Common myeloid progenitor, CD34-positive (primary cell): Measurements from ENCODE around the gene PTMS.
A peak's percentile ranks its signal among the peaks of the same experiment; 100 is the strongest.

Source experiments
- CTCF ChIA-PET: fragments of 350-600 bp; sonication (Branson Sonifier 250); formaldehyde crosslinking; loops from one replicate; lab custom pipeline; 2021; ENCODE audit warnings: antibody characterized with exemption; lab: Charles Lee
- POLR2A ChIA-PET: fragments of 350-600 bp; sonication (Branson Sonifier 250); formaldehyde crosslinking; loops from one replicate; lab custom pipeline; 2021; ENCODE audit warnings: antibody characterized with exemption; lab: Charles Lee
- DNase-seq, 3 donors: peaks; one replicate each; pipeline versions ENCODE4 v3.0.0 to v3.0.0-alpha.2; 2013
- H3K27ac ChIP-seq, 2 experiments: 1 replicate in 1 of 2; 2 replicates in 1 of 2; pipeline ENCODE4 v1.7.0; 2013; ENCODE audit warnings: inconsistent platforms in 2 of 2, low read length in 2 of 2, mild to moderate bottlenecking in 2 of 2, low read depth in 1 of 2, moderate library complexity in 1 of 2; ENCODE audit not compliant: severe bottlenecking in 2 of 2, insufficient read depth in 1 of 2, poor library complexity in 1 of 2
- H3K27me3 ChIP-seq, 5 experiments: replicated peaks in 2 of 5; 1 replicate in 3 of 5; 2 replicates in 2 of 5; pipeline versions ENCODE4 v1.6.1 to v1.7.0; 2013; ENCODE audit warnings: low read length in 4 of 5, mild to moderate bottlenecking in 2 of 5, moderate library complexity in 2 of 5, inconsistent platforms in 1 of 5; ENCODE audit not compliant: insufficient read depth in 5 of 5, control insufficient read depth in 4 of 5
- H3K36me3 ChIP-seq, 4 experiments: 1 replicate in 2 of 4; 2 replicates in 2 of 4; pipeline versions ENCODE4 v1.6.1 to v1.7.0; 2013; ENCODE audit warnings: low read length in 3 of 4, control low read depth in 1 of 4, mild to moderate bottlenecking in 1 of 4; ENCODE audit not compliant: control insufficient read depth in 4 of 4, insufficient read depth in 4 of 4
- H3K4me1 ChIP-seq, 4 experiments: 1 replicate in 3 of 4; 2 replicates in 1 of 4; pipeline versions ENCODE4 v1.6.1 to v1.7.1; 2013; ENCODE audit warnings: low read length in 3 of 4, mild to moderate bottlenecking in 3 of 4, control low read depth in 1 of 4, inconsistent platforms in 1 of 4, moderate library complexity in 1 of 4; ENCODE audit not compliant: control insufficient read depth in 4 of 4, insufficient read depth in 4 of 4; ENCODE audit errors: control extremely low read depth in 1 of 4
- H3K4me3 ChIP-seq, 7 experiments: 1 replicate in 4 of 7; 2 replicates in 3 of 7; pipeline versions ENCODE4 v1.5.1 to v1.7.0; 2013; ENCODE audit warnings: mild to moderate bottlenecking in 7 of 7, low read length in 6 of 7, moderate library complexity in 6 of 7, inconsistent platforms in 2 of 7, low read depth in 2 of 7, control low read depth in 1 of 7; ENCODE audit not compliant: insufficient read depth in 4 of 7, control insufficient read depth in 1 of 7; ENCODE audit errors: extremely low read depth in 1 of 7
- H3K9me3 ChIP-seq, 5 experiments: 1 replicate in 4 of 5; 2 replicates in 1 of 5; pipeline versions ENCODE4 v1.6.1 to v1.7.1; 2013; ENCODE audit warnings: low read length in 4 of 5, mild to moderate bottlenecking in 2 of 5, inconsistent platforms in 1 of 5, low read depth in 1 of 5, moderate library complexity in 1 of 5; ENCODE audit not compliant: control insufficient read depth in 4 of 5, insufficient read depth in 2 of 5; ENCODE audit errors: control extremely low read depth in 1 of 5
- WGBS: methylation state at CpG from one replicate; pipeline ENCODE4 v1.1.5; 2013; ENCODE audit not compliant: insufficient coverage; 5-methylcytosine and 5-hydroxymethylcytosine counted together

The PTMS gene

GRCh38 chr12:6769666-6770065 lies 3.5 kb downstream of the PTMS start:
- POLR2A ChIA-PET = interaction anchor here (0.9 kb wide), 1 partner anchor 14 kb away, joined by 4 read pairs; no protein-coding TSS in a partner anchor
- H3K27me3 ChIP-seq = peaks cover 0 to 19% (median 0%) of the 10 kb centered on the region in 5 experiments
- peaks cover 7 to 84% (median 62%) of the 10 kb centered on the region in 4 experiments for H3K4me1 ChIP-seq
- H3K36me3 ChIP-seq = peaks cover 0 to 12% (median 2%) of the 10 kb centered on the region in 4 experiments
- CTCF ChIA-PET = interaction anchor here (0.9 to 15.2 kb wide), 6 partner anchors 9 to 64 kb away, joined by 3 to 237 read pairs (median 4); partner anchors contain the start of gene MLF2
- no peak for DNase-seq
- no peak overlapping the region for H3K4me3 ChIP-seq
- H3K27ac ChIP-seq = no peak overlapping the region
- H3K9me3 ChIP-seq = no peaks in the 10 kb centered on the region
- WGBS = 10% methylated on average over 2 of the region's 4 CpGs

- DNase-seq = no peak
- WGBS = no CpG with 5 or more reads among the region's 12 CpGs
- ChIA-PET POLR2A (no interaction called here), CTCF (interaction anchor here (0.9 to 15.2 kb wide), 9 partner anchors 8 to 64 kb away, joined by 3 to 237 read pairs (median 4); partner anchors contain the start of gene MLF2)
- Histone ChIP-seq H3K36me3 (peaks cover 0 to 16% (median 2%) of the 10 kb centered on the region in 4 experiments), H3K9me3 (no peaks in the 10 kb centered on the region), H3K27me3 (peaks cover 0 to 20% (median 0%) of the 10 kb centered on the region in 5 experiments), H3K27ac (no peak overlapping the region), H3K4me1 (peaks cover 4 to 84% (median 62%) of the 10 kb centered on the region in 4 experiments), H3K4me3 (no peak overlapping the region)
Measured at GRCh38 chr12:6770094-6770493, 3.9 kb downstream of the PTMS start.

GRCh38 chr12:6770600-6770999 lies 4.4 kb downstream of the PTMS start:
- no peaks in the 10 kb centered on the region for H3K9me3 ChIP-seq
- ChIA-PET POLR2A (no interaction called here), CTCF (interaction anchor here (0.9 to 15.2 kb wide), 13 partner anchors 8 to 150 kb away, joined by 3 to 237 read pairs (median 4); partner anchors contain the start of genes MLF2 and P3H3)
- peaks cover 0 to 17% (median 0%) of the 10 kb centered on the region in 5 experiments for H3K27me3 ChIP-seq
- H3K27ac ChIP-seq = no peak overlapping the region
- H3K36me3 ChIP-seq = peaks cover 0 to 21% (median 5%) of the 10 kb centered on the region in 4 experiments
- H3K4me1 ChIP-seq = peaks cover 0 to 80% (median 57%) of the 10 kb centered on the region in 4 experiments
- WGBS = 98% methylated on average over 6 of the region's 10 CpGs
- DNase-seq = no peak
- no peak overlapping the region for H3K4me3 ChIP-seq

- H3K9me3 ChIP-seq = no peaks in the 10 kb centered on the region
- 70% methylated on average over 3 of the region's 4 CpGs for WGBS
- POLR2A ChIA-PET = interaction anchor here (1.5 kb wide), 1 partner anchor 21 kb away, joined by 5 read pairs; no protein-coding TSS in a partner anchor
- no peak overlapping the region for H3K27ac ChIP-seq
- peaks cover 0 to 22% (median 5%) of the 10 kb centered on the region in 4 experiments for H3K36me3 ChIP-seq
- CTCF ChIA-PET = interaction anchor here (0.8 to 15.2 kb wide), 16 partner anchors 7 to 150 kb away, joined by 3 to 237 read pairs (median 4); partner anchors contain the start of genes MLF2 and P3H3
- H3K4me3 ChIP-seq = peak overlapping the region in 1 of 7 experiments; percentile 8
- peaks cover 0 to 16% (median 0%) of the 10 kb centered on the region in 5 experiments for H3K27me3 ChIP-seq
- DNase-seq = peak in 2 of 3 donors; percentile 42 to 54
- peaks cover 0 to 78% (median 53%) of the 10 kb centered on the region in 4 experiments for H3K4me1 ChIP-seq
Measured at GRCh38 chr12:6771091-6771495, 4.9 kb downstream of the PTMS start.

- H3K36me3 ChIP-seq = peaks cover 0 to 28% (median 5%) of the 10 kb centered on the region in 4 experiments
- 64% methylated on average over 6 of the region's 12 CpGs for WGBS
- peaks cover 0 to 78% (median 53%) of the 10 kb centered on the region in 4 experiments for H3K4me1 ChIP-seq
- no peaks in the 10 kb centered on the region for H3K9me3 ChIP-seq
- peak overlapping the region in 2 of 7 experiments; percentile 5 to 81 for H3K4me3 ChIP-seq
- no peak overlapping the region for H3K27ac ChIP-seq
- DNase-seq = no peak
- CTCF ChIA-PET = interaction anchor here (0.6 to 15.2 kb wide), 16 partner anchors 9 to 151 kb away, joined by 3 to 237 read pairs (median 4); partner anchors contain the start of genes MLF2 and P3H3
- POLR2A ChIA-PET = interaction anchor here (1.5 kb wide), 1 partner anchor 21 kb away, joined by 5 read pairs; no protein-coding TSS in a partner anchor
- peaks cover 0 to 16% (median 0%) of the 10 kb centered on the region in 5 experiments for H3K27me3 ChIP-seq
Measured at GRCh38 chr12:6771509-6772330, 5.6 kb downstream of the PTMS start.

- no peak within 1 kb of the TSS for H3K27ac ChIP-seq
- WGBS = 8% methylated on average over 13 of the region's 15 CpGs
- H3K4me3 ChIP-seq = peak within 1 kb of the TSS in 5 of 7 experiments; percentile 29 to 81 (median 59)
- peaks cover 0 to 16% (median 0%) of the 10 kb centered on the region in 5 experiments for H3K27me3 ChIP-seq
- POLR2A ChIA-PET = interaction anchor here (1.5 kb wide), 1 partner anchor 20 kb away, joined by 5 read pairs; no protein-coding TSS in a partner anchor
- H3K36me3 ChIP-seq = peaks cover 0 to 34% (median 5%) of the 10 kb centered on the region in 4 experiments
- DNase-seq = peak in 2 of 3 donors; percentile 52 to 56
- no peaks in the 10 kb centered on the region for H3K9me3 ChIP-seq
- CTCF ChIA-PET = interaction anchor here (0.9 to 15.2 kb wide), 9 partner anchors 8 to 62 kb away, joined by 3 to 237 read pairs (median 3); partner anchors contain the start of gene MLF2
- H3K4me1 ChIP-seq = peaks cover 0 to 76% (median 49%) of the 10 kb centered on the region in 4 experiments
Measured at GRCh38 chr12:6772331-6772695, 6.2 kb downstream of the PTMS start, which contains the start of gene LAG3. LAG3 (plus strand) TSS chr12:6772520; CDS start chr12:6772853, 333 bp downstream.
